SK-MEL-5 (cell line): Measurements from ENCODE around the gene JUND. TPM values are rescaled to one million over a fixed set of nuclear protein-coding genes. Genes with fewer than 3 reads are reported as not detected.

Source experiments
- DNase-seq: peaks from one replicate; pipeline ENCODE4 v3.0.0-alpha.2; 2016; ENCODE audit warnings: low read depth, low spot score
- in situ Hi-C: cut with HindIII; loops from 2 replicates; pipeline ENCODE4 v1.10.0; 2016; ENCODE audit warnings: low sequenced_read_pairs, high pct_unique_total_duplicates, low pct_unique_long_range_greater_than_20kb
- total RNA-seq: library from RNA; depleted of rRNA; stranded (reverse); fragments of >200 nt; shearing (Covaris generic); gene quantifications from 2 replicates; pipeline ENCODE4 v1.2.3, GENCODE V29; 2014

The JUND gene
- total RNA-seq, 1 experiment from 2014 or later = 29.2 TPM

DNA sequence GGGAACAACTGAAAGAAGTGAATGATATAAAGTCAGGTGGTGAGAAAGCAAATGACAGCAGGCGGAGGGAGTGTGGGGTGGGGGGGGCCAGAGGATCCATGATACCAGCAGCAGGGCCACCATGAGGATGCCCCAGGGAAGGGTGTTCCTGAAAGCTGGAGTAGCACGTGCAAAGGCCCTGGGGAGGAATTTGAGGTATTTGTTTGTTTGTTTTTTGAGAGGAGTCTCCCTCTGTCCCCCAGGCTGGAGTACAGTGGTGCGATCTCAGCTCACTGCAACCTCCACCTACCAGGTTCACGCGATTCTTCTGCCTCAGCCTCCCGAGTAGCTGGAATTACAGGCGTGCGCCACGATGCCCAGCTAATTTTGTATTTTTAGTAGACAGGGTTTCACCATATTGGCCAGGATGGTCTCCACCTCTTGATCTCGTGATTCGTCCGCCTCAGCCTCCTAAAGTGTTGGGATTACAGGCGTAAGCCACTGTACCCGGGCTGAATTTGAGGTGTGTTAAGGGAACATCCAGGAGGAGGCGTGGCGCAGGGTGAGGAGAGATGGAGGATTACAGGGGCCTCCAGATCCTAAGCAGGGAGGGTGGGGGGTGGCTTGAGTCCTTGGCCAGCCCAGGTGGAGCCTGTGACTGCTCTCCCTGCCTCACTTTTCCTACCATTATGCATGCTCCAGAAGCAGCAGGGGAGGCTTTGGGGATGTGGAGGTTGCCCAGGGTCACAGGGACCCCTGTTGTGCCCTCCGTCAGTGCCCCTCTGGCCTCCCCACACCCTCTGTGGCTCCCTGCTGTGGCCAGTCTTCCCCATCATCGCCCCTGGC is 12.4 kb upstream of the JUND start:
- DNase-seq = no peak
- in situ Hi-C loops = no loop called here

DNA sequence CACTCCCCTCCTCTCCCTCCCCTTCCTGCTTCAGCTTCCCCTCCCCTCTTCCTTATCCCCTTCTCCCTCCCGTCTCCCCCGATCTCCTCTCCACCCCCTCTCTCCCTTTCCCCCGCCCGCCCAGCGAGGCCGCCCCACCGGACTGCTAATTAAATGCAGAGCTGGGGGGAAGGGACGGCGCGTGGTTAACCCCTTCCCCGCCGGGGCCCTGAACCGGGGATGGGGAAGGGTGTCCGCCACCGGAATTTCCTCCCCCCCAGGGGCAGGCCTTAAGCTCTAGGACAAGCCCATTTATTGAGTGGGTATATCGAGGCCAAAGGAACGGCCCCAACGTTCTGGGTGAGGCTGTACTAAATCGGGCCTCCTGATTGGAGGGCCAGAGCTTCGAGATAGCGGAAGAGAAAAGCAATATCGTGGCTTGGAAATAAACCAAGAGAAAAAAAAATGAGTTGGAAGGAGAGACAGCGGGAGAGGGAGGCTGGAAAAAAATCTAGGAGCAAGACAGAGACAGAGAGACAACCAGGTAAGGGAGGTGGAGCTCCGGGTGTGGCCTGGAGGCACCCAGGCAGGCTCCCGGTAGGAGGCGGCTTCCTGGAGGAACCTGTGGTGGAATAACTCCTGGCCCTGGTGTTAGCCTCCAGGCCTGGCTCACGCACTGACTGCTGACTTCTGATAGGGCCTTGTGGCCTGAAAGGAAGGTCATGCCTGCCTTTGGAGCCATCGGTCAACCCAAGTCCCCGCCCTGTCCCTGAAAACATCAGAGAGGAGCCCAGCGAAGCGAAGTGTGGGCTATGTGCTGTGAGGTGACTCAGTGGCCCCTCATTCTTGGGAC is 11.6 kb upstream of the JUND start:
- in situ Hi-C loops = no loop called here
- peak; percentile 53 for DNase-seq

DNA sequence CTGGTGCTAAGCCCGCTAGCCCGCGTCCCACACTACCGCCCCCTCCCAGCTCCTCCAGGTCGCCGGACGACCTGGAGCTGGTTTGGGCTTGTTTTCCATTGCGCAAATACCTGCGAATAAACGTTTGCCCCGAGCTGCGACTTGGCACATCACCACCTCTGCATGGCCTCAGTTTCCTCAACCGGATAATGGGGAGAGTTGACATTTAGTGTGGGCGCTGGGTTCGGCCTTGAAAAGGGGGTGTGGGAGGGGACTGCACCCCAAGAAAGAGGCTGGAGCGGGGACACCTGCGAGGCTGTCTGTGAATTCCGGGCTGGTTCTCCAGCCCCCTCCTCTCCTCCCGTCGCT is 11.0 kb upstream of the JUND start:
- in situ Hi-C loops = no loop called here
- no peak for DNase-seq

DNA sequence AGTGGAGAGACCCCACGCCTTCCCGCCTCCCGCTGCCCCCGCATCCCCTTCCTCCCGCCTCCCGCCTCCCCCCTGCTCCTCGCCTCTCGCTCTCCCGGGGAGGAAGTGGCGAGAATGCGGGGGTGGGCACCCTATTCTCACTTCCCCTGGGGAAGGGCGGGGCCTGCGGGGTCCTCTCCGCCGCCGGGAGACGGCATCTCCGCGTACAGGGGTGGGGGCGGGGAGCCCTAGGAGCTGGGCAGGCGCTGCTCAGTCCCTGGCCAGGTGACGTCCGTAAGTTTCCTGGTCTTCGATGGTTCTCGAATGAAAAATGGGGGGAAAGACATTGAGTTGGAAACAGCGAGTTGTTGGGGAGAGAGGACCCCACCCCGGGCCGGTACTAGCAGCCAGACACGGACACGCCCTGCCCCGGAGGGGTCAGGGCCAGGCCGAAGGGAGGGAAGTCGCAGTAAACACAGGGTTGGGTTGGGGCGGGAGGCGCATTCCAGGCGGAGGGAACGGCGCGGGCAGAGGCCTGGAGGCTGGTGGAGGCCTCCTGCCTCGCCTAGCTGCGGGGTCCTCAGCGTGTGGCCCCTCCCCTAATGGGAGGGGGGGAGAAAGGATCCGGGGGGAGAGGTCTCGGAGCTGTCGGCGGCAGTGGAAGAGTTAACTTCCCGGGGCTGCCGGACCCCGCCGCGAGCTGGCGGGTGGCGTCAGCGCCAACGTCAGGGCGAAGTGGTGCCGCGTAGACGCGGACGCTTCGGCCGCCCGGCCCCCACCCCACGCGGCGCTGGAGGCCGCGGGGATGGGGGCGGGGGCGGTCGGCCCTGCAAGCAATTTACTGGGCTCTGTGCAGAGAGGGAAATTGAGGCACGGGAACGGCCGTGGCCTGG is 10.4 kb upstream of the JUND start:
- DNase-seq = peak; percentile 45
- in situ Hi-C loops = no loop called here

DNA sequence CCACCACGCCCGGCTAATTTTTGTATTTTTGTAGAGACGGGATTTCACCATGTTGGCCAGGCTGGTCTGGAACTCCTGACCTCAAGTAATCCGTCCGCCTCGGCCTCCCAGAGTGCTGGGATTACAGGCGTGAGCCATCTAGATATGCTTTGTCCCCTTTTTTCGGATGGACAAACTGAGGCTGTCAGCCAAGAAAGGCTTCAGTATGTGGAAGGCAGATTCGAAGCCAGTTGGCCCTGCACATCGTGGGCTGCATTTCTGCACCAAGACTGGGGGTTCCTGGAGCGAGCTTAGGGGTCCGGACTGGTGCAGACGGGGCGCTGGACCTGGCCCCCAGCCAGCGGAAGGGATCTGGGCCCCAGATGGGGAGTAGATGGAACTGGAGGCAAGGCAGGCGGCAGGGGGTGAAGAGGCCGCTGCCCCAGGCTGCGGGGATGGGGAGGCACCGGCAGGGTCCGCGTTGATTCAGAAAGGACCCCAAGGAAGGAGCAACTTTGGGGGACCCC is 9.7 kb upstream of the JUND start:
- in situ Hi-C loops = no loop called here
- DNase-seq = no peak

DNA sequence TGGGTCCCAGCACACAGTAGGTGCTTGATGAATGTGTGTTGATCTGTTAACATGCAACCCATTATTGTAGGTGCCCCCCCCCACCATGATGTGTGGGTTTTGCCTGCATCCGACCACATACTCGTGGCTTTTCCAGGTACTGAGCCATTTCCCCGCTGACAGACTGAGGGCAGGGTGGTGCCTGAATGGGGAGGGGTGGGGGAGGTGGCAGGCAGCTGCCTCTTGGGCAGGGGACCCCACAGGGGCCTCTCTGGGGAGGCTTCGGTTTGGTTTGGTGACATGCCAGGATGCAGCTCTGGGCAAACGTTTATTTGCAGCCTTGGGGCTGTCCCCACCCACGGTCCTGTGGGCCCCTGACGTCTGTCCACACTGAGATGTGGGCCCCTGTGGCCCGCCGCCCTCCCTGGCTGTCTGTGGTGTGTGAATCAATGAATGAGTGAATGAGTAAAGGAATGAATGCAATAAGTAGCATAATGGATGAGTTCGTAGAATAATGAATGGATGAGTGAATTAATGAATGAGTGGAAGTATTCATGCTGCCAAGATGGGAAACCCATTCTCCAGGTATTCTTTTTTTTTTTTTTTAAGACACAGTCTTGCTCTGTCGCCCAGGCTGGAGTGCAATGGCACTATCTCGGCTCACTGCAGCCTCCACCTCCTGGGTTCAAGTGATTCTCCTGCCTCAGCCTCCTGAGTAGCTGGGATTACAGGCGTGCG is 9.0 kb upstream of the JUND start:
- in situ Hi-C loops = no loop called here
- DNase-seq = no peak

DNA sequence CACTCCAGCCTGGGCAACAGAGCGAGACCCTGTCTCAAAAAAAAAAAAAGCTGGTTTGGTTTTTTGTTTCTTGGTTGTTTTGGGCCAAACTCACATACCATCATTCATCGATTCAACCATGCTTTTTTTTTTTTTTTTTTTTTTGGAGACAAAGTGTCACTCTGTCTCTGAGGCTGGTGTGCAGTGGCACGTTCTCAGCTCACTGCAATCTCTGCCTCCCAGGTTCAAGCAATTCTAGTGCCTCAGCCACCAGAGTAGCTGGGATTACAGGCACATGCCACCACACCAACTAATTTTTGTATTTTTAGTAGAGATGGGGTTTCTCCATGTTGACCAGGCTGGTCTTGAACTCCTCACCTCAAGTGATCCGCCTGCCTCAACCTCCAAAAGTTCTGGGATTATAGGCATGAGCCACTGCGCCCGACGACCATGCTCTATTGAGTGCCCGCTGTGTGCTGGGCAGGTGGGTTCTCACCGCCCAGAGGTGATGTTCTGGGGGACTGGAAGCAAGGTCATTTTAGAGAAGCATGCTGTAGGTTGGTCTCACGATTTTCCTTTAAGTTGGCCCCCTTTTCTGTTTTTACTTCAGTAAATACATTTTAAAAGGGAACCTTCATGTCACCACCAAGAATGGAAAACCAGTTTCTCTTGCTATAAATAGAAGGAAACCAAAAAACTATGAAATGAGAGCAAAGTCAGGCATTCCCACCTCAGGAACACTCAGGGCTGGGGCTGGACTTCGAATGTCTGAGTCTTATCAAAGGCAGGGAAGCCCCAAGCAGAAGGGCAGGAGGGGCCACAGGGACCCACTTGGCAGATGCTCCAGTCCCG is 8.3 kb upstream of the JUND start:
- DNase-seq = no peak
- in situ Hi-C loops = no loop called here

DNA sequence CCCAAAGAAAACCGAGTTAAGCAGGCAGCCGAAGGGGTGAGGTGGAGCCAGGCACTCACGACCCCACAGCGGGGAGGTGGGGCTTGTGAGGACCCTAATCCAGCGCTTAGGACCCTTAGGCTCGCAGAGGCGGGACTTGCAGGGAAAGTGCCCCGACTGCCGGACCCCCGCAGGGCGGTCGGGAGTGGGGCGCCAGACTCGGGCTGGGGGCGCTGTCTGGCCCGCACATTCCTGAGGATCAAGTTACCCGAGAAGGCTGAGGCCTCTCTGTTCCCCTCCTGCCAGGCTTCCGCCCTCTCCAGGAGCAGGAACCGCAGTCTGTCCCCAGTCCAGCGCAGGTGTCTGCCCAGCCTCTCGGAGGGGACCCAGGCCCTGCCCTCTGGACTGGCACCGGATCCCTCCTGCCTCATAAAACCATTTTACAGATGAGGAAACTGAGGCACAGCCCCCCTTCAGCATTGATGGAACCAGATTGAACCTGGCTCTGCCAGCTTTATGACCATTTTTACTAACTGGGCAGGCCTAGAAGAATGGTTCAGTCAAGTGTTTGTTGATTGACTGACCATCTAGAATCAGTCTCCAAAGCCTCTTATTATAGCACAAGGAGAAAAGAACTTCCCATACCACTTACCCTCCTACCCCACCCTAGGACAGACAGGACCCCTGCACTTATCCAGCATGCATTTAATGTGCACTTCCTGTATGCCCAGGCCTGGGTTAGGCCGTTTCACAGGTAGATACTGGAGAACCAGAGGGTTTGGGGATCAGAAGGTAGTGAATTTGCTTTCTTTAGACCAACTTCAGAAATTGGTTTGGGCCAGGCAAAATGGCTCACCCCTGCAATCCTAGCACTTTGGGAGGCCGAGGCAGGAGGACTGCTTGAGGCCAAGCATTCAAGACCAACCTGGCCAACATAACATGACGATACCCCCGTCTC is 6.7 kb upstream of the JUND start:
- DNase-seq = no peak
- in situ Hi-C loops = no loop called here

DNA sequence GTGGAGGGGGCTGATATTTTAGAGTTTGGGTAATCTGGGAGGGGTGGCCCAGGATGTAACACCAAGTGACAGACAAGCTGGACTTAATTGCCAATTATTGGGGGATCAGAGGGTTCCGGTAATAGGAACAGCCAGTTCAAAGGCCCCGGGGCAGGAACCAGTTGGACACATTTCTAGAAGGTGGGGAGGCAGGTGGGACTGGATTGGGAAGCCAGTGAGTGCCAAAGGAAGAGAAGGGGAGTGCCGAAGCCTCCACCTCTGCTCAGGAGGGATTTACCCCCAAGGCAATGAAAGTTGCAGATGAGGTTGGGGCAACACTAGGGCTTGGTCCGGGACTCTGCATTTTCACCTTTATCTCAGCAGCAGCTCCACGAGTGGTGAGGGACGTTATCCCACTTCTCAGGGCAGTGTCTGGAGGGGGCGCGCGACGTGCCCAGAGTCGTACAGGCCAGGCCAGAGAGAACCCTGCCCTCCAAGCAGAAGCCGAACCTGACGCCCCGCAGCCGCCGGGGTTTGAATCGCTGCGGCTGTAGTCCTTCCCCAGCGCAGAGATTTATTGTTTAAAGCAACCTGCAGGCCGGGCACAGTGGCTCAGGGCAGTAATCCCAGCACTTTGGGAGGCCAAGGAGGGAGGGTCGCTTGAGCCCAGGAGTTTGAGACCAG is 5.7 kb upstream of the JUND start:
- no peak for DNase-seq
- in situ Hi-C loops = no loop called here

DNA sequence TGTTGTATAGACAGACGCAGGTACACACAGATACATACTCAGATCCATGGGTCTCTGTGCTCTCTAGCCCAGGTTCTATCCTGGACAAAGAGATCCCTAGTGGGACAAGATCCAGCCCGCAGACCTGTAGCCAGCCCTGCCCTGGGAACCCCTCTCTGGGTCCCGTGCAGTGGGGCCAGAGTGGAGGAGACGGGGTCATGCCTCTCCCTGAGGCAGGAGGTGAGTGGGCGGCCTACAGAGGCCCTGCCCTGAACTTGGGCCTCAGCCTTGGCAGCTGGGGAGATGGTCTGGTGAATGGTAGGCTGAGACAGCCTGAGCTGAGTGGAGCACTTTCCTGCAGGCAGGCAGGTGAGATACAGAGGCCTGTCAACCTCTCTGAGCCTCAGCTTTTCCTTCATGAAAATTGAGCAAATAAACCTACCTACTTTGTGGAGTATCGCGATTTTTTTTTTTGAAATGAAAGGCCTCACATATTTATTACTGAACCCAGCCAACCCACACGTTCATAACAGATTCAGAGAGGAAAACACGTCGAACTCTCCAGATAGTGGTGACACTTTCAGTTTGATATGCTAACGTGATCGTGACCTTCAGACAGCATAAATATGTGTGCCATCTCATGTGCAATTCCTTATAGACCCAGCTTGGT is 3.4 kb upstream of the JUND start:
- in situ Hi-C loops = no loop called here
- no peak for DNase-seq

DNA sequence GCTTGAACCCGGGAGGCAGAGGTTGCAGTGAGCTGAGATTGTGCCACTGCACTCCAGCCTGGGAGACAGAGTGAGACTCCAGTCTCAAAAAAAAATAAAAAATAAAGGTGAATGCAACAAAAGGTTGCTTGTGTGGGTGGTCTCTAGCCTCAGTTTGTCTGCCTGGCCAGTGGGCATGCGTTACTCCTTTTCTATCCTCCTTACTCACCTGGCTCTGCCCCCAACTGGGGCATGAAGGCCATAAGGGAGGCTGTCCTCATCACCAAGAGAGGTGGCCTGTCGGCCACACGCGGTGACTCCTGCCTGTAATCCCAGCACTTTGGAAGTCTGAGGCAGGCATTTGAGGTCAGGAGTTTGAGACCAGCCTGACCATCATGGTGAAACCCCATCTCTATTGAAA is 1.9 kb upstream of the JUND start:
- in situ Hi-C loops = no loop called here
- no peak for DNase-seq

DNA sequence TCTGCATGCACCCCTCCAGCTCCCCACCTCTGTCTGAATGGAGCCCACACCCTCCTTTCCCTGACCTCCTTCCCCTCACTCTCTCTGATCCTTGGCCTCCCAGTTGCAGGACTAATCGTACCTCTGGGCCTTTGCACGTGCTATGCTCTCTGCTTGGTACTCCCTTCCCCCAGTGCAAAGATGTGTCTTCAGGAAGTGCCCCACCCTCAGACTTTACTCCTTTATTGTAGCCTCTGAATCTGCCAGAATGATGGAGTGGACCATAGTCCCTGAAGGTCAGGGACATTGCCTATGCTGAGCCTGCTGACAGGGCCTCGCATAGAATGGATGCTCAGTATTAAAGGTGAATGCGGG is 1.3 kb upstream of the JUND start:
- in situ Hi-C loops = no loop called here
- DNase-seq = no peak

DNA sequence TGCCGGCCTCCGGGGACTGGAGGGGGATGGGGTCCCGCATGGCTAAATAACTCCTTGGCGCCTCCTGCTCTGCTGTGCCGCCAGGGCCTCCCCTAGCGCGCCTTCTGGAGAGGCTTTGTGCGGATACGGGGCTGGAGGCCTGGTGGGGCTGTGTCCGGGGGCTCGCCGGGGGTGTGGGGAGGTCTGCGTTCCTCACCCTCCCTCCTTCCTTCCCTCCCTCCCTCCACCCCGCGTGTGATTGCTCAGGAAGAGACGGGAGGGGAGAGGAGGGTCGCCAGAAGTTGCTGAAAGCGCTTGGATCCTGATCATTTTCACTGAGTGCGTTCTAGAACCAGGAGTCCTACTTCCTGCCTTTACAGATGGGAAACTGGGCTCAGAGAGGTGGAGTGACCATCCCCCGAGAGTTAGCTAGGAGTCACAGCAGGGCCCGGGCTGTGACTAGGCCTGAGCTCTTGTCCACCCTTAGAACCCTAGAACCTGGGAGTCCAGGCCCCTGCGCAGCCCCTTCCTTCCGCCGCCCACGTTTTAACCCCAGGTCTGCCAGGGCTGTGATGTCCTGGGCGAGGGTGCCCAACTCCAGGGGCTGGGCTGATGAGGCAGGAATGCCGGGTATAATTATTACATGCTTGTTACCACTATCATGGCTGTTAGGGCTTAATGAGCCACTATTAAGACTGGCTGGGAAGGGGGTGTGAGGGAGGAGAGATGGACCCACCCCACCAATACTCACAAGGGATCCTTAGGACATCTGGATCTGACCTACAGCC is 782 bp upstream of the JUND start:
- DNase-seq = no peak
- in situ Hi-C loops = no loop called here
